HepG2 (cell line): ENCODE data around the gene SPATA33. TPM values are rescaled to one million over a fixed set of nuclear protein-coding genes. Genes with fewer than 3 reads are reported as not detected.
A peak's percentile ranks its signal among the peaks of the same experiment; 100 is the strongest.

ENCODE experiments used
- ATAD3A ChIP-seq: sonication (generic); formaldehyde crosslinking; IDR thresholded peaks from 2 replicates; pipeline ENCODE4 v1.4.0; 2020; ENCODE audit warnings: missing genetic modification reagents
- BATF2 ChIP-seq: sonication (generic); formaldehyde crosslinking; IDR thresholded peaks from 2 replicates; pipeline ENCODE4 v1.8.0; 2022; ENCODE audit warnings: mild to moderate bottlenecking, missing genetic modification reagents, moderate library complexity
- CBX1 ChIP-seq: IDR thresholded peaks from one replicate; pipeline ENCODE4 v1.6.1; 2016; ENCODE audit warnings: antibody characterized with exemption, low read depth
- DMTF1 ChIP-seq: sonication (generic); formaldehyde crosslinking; IDR thresholded peaks from 2 replicates; pipeline ENCODE4 v1.4.0; 2020; ENCODE audit warnings: mild to moderate bottlenecking, missing genetic modification reagents
- ETV6 ChIP-seq: sonication (generic); formaldehyde crosslinking; conservative IDR thresholded peaks from 2 replicates; pipeline ENCODE4 v1.4.0; 2020; ENCODE audit warnings: missing genetic modification reagents
- FOXO4 ChIP-seq: sonication (generic); formaldehyde crosslinking; conservative IDR thresholded peaks from 2 replicates; pipeline ENCODE4 v1.8.1; 2023; ENCODE audit warnings: missing genetic modification reagents
- GPN1 ChIP-seq: sonication (generic); formaldehyde crosslinking; IDR thresholded peaks from 2 replicates; pipeline ENCODE4 v1.5.1; 2020; ENCODE audit warnings: missing genetic modification reagents, borderline replicate concordance
- IRF1 ChIP-seq: sonication (generic); formaldehyde crosslinking; IDR thresholded peaks from 2 replicates; pipeline ENCODE4 v1.4.0; 2020; ENCODE audit warnings: low read depth, mild to moderate bottlenecking, missing genetic modification reagents
- SALL2 ChIP-seq: sonication (generic); formaldehyde crosslinking; IDR thresholded peaks from 2 replicates; pipeline ENCODE4 v1.8.1; 2023; ENCODE audit warnings: mild to moderate bottlenecking, missing genetic modification reagents, inconsistent platforms
- STAG1 ChIP-seq: sonication (generic); formaldehyde crosslinking; IDR thresholded peaks from 2 replicates; pipeline ENCODE4 v1.4.0; 2020; ENCODE audit warnings: missing genetic modification reagents
- TFDP2 ChIP-seq: sonication (generic); formaldehyde crosslinking; IDR thresholded peaks from 2 replicates; pipeline ENCODE4 v1.4.0; 2020; ENCODE audit warnings: missing genetic modification reagents
- TMF1 ChIP-seq: sonication (generic); formaldehyde crosslinking; IDR thresholded peaks from 2 replicates; pipeline ENCODE4 v1.8.1; 2022; ENCODE audit warnings: low read depth, missing genetic modification reagents
- U2AF2 ChIP-seq: fragments of 200-400 bp; formaldehyde crosslinking; IDR thresholded peaks from 2 replicates; pipeline ENCODE4 v1.6.1; 2017; ENCODE audit warnings: low read depth, mild to moderate bottlenecking, low read length
- ZBTB37 ChIP-seq: sonication (generic); formaldehyde crosslinking; IDR thresholded peaks from 2 replicates; pipeline ENCODE4 v1.4.0; 2020; ENCODE audit warnings: mild to moderate bottlenecking, missing genetic modification reagents
- ZGPAT ChIP-seq: IDR thresholded peaks from 2 replicates; pipeline ENCODE4 v1.6.1; 2016; ENCODE audit warnings: mild to moderate bottlenecking
- ZNF30 ChIP-seq: sonication (generic); formaldehyde crosslinking; IDR thresholded peaks from 2 replicates; pipeline ENCODE4 v1.5.0; 2020; ENCODE audit warnings: mild to moderate bottlenecking, missing genetic modification reagents
- ZNF350 ChIP-seq: sonication (generic); formaldehyde crosslinking; IDR thresholded peaks from 2 replicates; pipeline ENCODE4 v1.4.0; 2020; ENCODE audit warnings: mild to moderate bottlenecking, low read depth, missing genetic modification reagents, borderline replicate concordance
- ZNF367 ChIP-seq: sonication (generic); formaldehyde crosslinking; IDR thresholded peaks from 2 replicates; pipeline ENCODE4 v1.4.0; 2020; ENCODE audit warnings: missing genetic modification reagents, borderline replicate concordance
- ZNF556 ChIP-seq: sonication (generic); formaldehyde crosslinking; IDR thresholded peaks from 2 replicates; pipeline ENCODE4 v1.4.0; 2020; ENCODE audit warnings: mild to moderate bottlenecking, missing genetic modification reagents, borderline replicate concordance
- polyA plus RNA-seq, 8 experiments: library from polyadenylated mRNA; depleted of rRNA in 3 of 8; stranded (reverse) in 7 of 8; unstranded in 1 of 8; fragments of >200 nt; fragmentation: Illumina TruSeq in 4 of 8; extraction: Trizol in 4 of 8; gene quantifications; 2 replicates each; pipeline versions ENCODE4 v1.2.1 to v1.2.3, GENCODE V29; 2011 to 2016; ENCODE audit warnings: low read depth in 4 of 8, missing spikeins in 1 of 8, mixed read lengths in 1 of 8; ENCODE audit not compliant: insufficient read depth in 1 of 8
- total RNA-seq, 5 experiments: library from RNA; depleted of rRNA; stranded (reverse); fragments of >200 nt; fragmentation: Illumina TruSeq; extraction: Trizol; gene quantifications; 2 replicates each; pipeline ENCODE4 v1.2.3, GENCODE V29; 2016; ENCODE audit warnings: low read depth in 1 of 5

SPATA33 gene
- total and polyA plus RNA-seq, 2 of the 13 experiments (the other 11 are each of a cell fraction or from before 2014, with no cell fraction given): 5.7 to 11.0 TPM

GRCh38 chr16:89657442-89658220, at the start of gene SPATA33, which contains the start of gene CHMP1A (continued):
- TF ChIP-seq DMTF1 (CRISPR knock-in tag) (no peak), ETV6 (CRISPR knock-in tag) (peak; percentile 93), ZNF556 (CRISPR knock-in tag) (no peak), ZNF350 (CRISPR knock-in tag) (no peak), BATF2 (CRISPR knock-in tag) (0 out of 2 replicates have a peak, but pooled peaks have one; percentile 63), ZGPAT (peak; percentile 86; the same call in 1 of the 2 replicates), IRF1 (CRISPR knock-in tag) (no peak), ZNF367 (CRISPR knock-in tag) (no peak; the same call in 1 of the 2 replicates), ATAD3A (CRISPR knock-in tag) (0 out of 2 replicates have a peak, but pooled peaks have one; percentile 13), U2AF2 (0 out of 2 replicates have a peak, but pooled peaks have one; percentile 48), STAG1 (CRISPR knock-in tag) (no peak; the same call in 1 of the 2 replicates), CBX1 (peak; percentile 77), ZNF30 (CRISPR knock-in tag) (peak; percentile 67; the same call in 1 of the 2 replicates), GPN1 (0 out of 2 replicates have a peak, but pooled peaks have one; percentile 16), FOXO4 (CRISPR knock-in tag) (no peak), TMF1 (CRISPR knock-in tag) (peak; percentile 19; the same call in 1 of the 2 replicates), TFDP2 (CRISPR knock-in tag) (peak; percentile 83), SALL2 (CRISPR knock-in tag) (peak; percentile 75), ZBTB37 (CRISPR knock-in tag) (no peak)
